KOPT-K1 (cell line): ENCODE data around the gene PIGQ.
A peak's percentile ranks its signal among the peaks of the same experiment; 100 is the strongest.

ENCODE experiments used
- H3K27ac ChIP-seq: fragments of 200-600 bp; sonication (generic); 2 replicates; pipeline ENCODE4 v1.5.1; 2016; ENCODE audit warnings: antibody characterized with exemption, mild to moderate bottlenecking, low read depth, low read length; ENCODE audit not compliant: poor library complexity, severe bottlenecking
- H3K36me3 ChIP-seq: fragments of 200-600 bp; sonication (generic); 2 replicates; pipeline ENCODE4 v1.5.1; 2017; ENCODE audit warnings: antibody characterized with exemption, mild to moderate bottlenecking, low read length, moderate library complexity; ENCODE audit not compliant: insufficient read depth
- H3K9me3 ChIP-seq: fragments of 200-600 bp; sonication (generic); 2 replicates; pipeline ENCODE4 v1.5.1; 2017; ENCODE audit warnings: antibody characterized with exemption, low read length, mild to moderate bottlenecking; ENCODE audit not compliant: insufficient read depth, poor library complexity, severe bottlenecking

Gene PIGQ

GRCh38 chr16:580141-580945, 10.6 kb downstream of the PIGQ start:
- no peak overlapping the region for H3K27ac ChIP-seq
- H3K36me3 ChIP-seq: peaks cover 19% of the 10 kb centered on the region; the same call in 1 of the 2 replicates
- no peaks in the 10 kb centered on the region for H3K9me3 ChIP-seq

- Histone ChIP-seq H3K36me3 (peaks cover 12% of the 10 kb centered on the region; the same call in 1 of the 2 replicates), H3K27ac (no peak overlapping the region), H3K9me3 (no peaks in the 10 kb centered on the region)
Observed at GRCh38 chr16:580946-581498, 11.3 kb downstream of the PIGQ start.

- H3K9me3 ChIP-seq: no peaks in the 10 kb centered on the region
- H3K36me3 ChIP-seq: peaks cover 11% of the 10 kb centered on the region; the same call in 1 of the 2 replicates
- no peak overlapping the region for H3K27ac ChIP-seq
Observed at GRCh38 chr16:582218-582613, 12.4 kb downstream of the PIGQ start.

- Histone ChIP-seq H3K27ac (no peak overlapping the region), H3K9me3 (no peaks in the 10 kb centered on the region), H3K36me3 (peaks cover 11% of the 10 kb centered on the region; the same call in 1 of the 2 replicates)
Observed at GRCh38 chr16:582614-583331, 13.0 kb downstream of the PIGQ start.

- Histone ChIP-seq H3K36me3 (peaks cover 11% of the 10 kb centered on the region; the same call in 1 of the 2 replicates), H3K27ac (no peak overlapping the region), H3K9me3 (no peaks in the 10 kb centered on the region)
Observed at GRCh38 chr16:583470-583814, 13.7 kb downstream of the PIGQ start.

- Histone ChIP-seq H3K36me3 (peaks cover 11% of the 10 kb centered on the region; the same call in 1 of the 2 replicates), H3K27ac (no peak overlapping the region)
Observed at GRCh38 chr16:583815-584591, 14.2 kb downstream of the PIGQ start.

GRCh38 chr16:585351-585750, 15.6 kb downstream of the PIGQ start:
- no peak overlapping the region for H3K27ac ChIP-seq
- no peaks in the 10 kb centered on the region for H3K9me3 ChIP-seq
- peaks cover 11% of the 10 kb centered on the region; the same call in 1 of the 2 replicates for H3K36me3 ChIP-seq

More at GRCh38 chr16:583815-584591, 14.2 kb downstream of the PIGQ start:
- H3K9me3 ChIP-seq: no peaks in the 10 kb centered on the region

- H3K36me3 ChIP-seq: peaks cover 4% of the 10 kb centered on the region; the same call in 1 of the 2 replicates
- no peaks in the 10 kb centered on the region for H3K9me3 ChIP-seq
- no peak overlapping the region for H3K27ac ChIP-seq
Observed at GRCh38 chr16:586047-586644, 16.4 kb downstream of the PIGQ start.

GRCh38 chr16:586645-587590, 17.1 kb downstream of the PIGQ start:
- Histone ChIP-seq H3K27ac (no peak overlapping the region), H3K9me3 (no peaks in the 10 kb centered on the region), H3K36me3 (peaks cover 4% of the 10 kb centered on the region; the same call in 1 of the 2 replicates)

GRCh38 chr16:588639-588888, 18.8 kb downstream of the PIGQ start:
- no peaks in the 10 kb centered on the region for H3K36me3 ChIP-seq
- no peaks in the 10 kb centered on the region for H3K9me3 ChIP-seq
- peak overlapping the region; percentile 92 for H3K27ac ChIP-seq

- Histone ChIP-seq H3K36me3 (no peaks in the 10 kb centered on the region), H3K9me3 (no peaks in the 10 kb centered on the region), H3K27ac (peak overlapping the region; percentile 92)
Observed at GRCh38 chr16:588889-589657, 19.3 kb downstream of the PIGQ start.

- no peaks in the 10 kb centered on the region for H3K36me3 ChIP-seq
- peak within 1 kb of the TSS; percentile 92 for H3K27ac ChIP-seq
- H3K9me3 ChIP-seq: no peaks in the 10 kb centered on the region
Observed at GRCh38 chr16:589658-590187, 20.0 kb downstream of the PIGQ start, which contains the start of gene RAB40C. Gene RAB40C, plus strand, starts transcription at chr16:590066. Its CDS starts 226 bp downstream, at chr16:590292.
